HL-60/S4 treated with retinoic acid at 250 ng/mL for 4 days and 3 days (cell line): Measurements from ENCODE around the gene ADAM11.

ENCODE experiments used
- in situ Hi-C: fragments of 300-500 bp; cut with MboI; formaldehyde crosslinking; loops from 2 replicates; pipeline ENCODE4 v1.7.0; 2022; ENCODE audit warnings: low sequenced_read_pairs

ADAM11 gene

GRCh38 chr17:44757045-44757917 is 1.5 kb upstream of the ADAM11 start:
- in situ Hi-C loops = no loop called here

- in situ Hi-C loops = no loop called here
These were observed 822 bp upstream of the ADAM11 start for GRCh38 chr17:44757918-44758413.

GRCh38 chr17:44759086-44759915 is 513 bp downstream of the ADAM11 start:
- in situ Hi-C loops = no loop called here

- in situ Hi-C loops = no loop called here
These were observed 1.1 kb downstream of the ADAM11 start for GRCh38 chr17:44759916-44760243.

- in situ Hi-C loops = no loop called here
These were observed 1.9 kb downstream of the ADAM11 start for GRCh38 chr17:44760474-44761308.

- in situ Hi-C loops = no loop called here
These were observed 3.4 kb downstream of the ADAM11 start for GRCh38 chr17:44761932-44762810.

- in situ Hi-C loops = no loop called here
These were observed 4.4 kb downstream of the ADAM11 start for GRCh38 chr17:44763170-44763569.

GRCh38 chr17:44765965-44766364 is 7.2 kb downstream of the ADAM11 start:
- in situ Hi-C loops = no loop called here

GRCh38 chr17:44766409-44767038 is 7.7 kb downstream of the ADAM11 start:
- in situ Hi-C loops = no loop called here

- in situ Hi-C loops = no loop called here
These were observed 8.7 kb downstream of the ADAM11 start for GRCh38 chr17:44767493-44767892.

GRCh38 chr17:44768505-44769142 is 9.8 kb downstream of the ADAM11 start:
- in situ Hi-C loops = no loop called here

GRCh38 chr17:44769230-44769629 is 10.4 kb downstream of the ADAM11 start:
- in situ Hi-C loops = no loop called here

GRCh38 chr17:44769647-44770084 is 10.9 kb downstream of the ADAM11 start:
- in situ Hi-C loops = loop anchor here (10.0 kb wide), 1 partner anchor 95 kb away; no protein-coding TSS in a partner anchor

GRCh38 chr17:44770166-44770925 is 11.6 kb downstream of the ADAM11 start:
- in situ Hi-C loops = loop anchor here (10.0 kb wide), 1 partner anchor 94 kb away; no protein-coding TSS in a partner anchor

GRCh38 chr17:44772308-44773045 is 13.7 kb downstream of the ADAM11 start:
- in situ Hi-C loops = loop anchor here (10.0 kb wide), 1 partner anchor 92 kb away; no protein-coding TSS in a partner anchor

GRCh38 chr17:44773140-44773539 is 14.4 kb downstream of the ADAM11 start:
- in situ Hi-C loops = loop anchor here (10.0 kb wide), 1 partner anchor 92 kb away; no protein-coding TSS in a partner anchor
